Natural killer cell (primary cell): ENCODE measurements around the gene MCHR1. TPM values are rescaled to one million over a fixed set of nuclear protein-coding genes. Genes with fewer than 3 reads are reported as not detected.
A peak's percentile ranks its signal among the peaks of the same experiment; 100 is the strongest.
"Not testable (repeated sequence)": the region's sequence is repeated elsewhere in the genome, so short reads cannot be mapped to it uniquely, and the experiment has no call there.

ENCODE experiments used
- ATAC-seq, 3 donors: fragments of 150-1000 bp in 2 of 3; fragments of 200-7000 bp in 1 of 3; cut with Tn5 transposase; 1 replicate in 1 of 3; 2 replicates in 2 of 3; pipeline ENCODE4 v1.10.0; 2021; ENCODE audit warnings: mild to moderate bottlenecking in 2 of 3, moderate library complexity in 2 of 3
- DNase-seq, 2 donors: peaks; one replicate each; pipeline versions ENCODE4 v3.0.0 to v3.0.0-alpha.2; 2013 to 2021; ENCODE audit warnings: mixed read lengths in 1 of 2
- H3K27ac ChIP-seq: one replicate; pipeline ENCODE4 v1.5.1; 2013; ENCODE audit warnings: mild to moderate bottlenecking, low read length
- H3K27me3 ChIP-seq: one replicate; pipeline ENCODE4 v1.6.1; 2013; ENCODE audit warnings: low read length; ENCODE audit not compliant: control insufficient read depth, insufficient read depth
- H3K36me3 ChIP-seq: one replicate; pipeline ENCODE4 v1.6.1; 2013; ENCODE audit warnings: low read length; ENCODE audit not compliant: control insufficient read depth, insufficient read depth
- H3K4me1 ChIP-seq: one replicate; pipeline ENCODE4 v1.6.1; 2013; ENCODE audit warnings: low read length; ENCODE audit not compliant: control insufficient read depth, insufficient read depth
- H3K4me3 ChIP-seq: one replicate; pipeline ENCODE4 v1.5.1; 2013; ENCODE audit warnings: low read length
- H3K9me3 ChIP-seq: one replicate; pipeline ENCODE4 v1.6.1; 2013; ENCODE audit warnings: low read length; ENCODE audit not compliant: control insufficient read depth, insufficient read depth
- H3K27ac Mint-ChIP-seq, 2 donors: one replicate each; pipeline ENCODE4 v1.8.0; 2022; ENCODE audit warnings: mild to moderate bottlenecking in 2 of 2, mixed read lengths in 2 of 2, moderate library complexity in 1 of 2
- H3K27me3 Mint-ChIP-seq, 2 donors: one replicate each; pipeline ENCODE4 v1.8.0; 2022; ENCODE audit warnings: low read depth in 2 of 2, mixed read lengths in 2 of 2
- H3K36me3 Mint-ChIP-seq: one replicate; pipeline ENCODE4 v1.8.0; 2022; ENCODE audit warnings: mixed read lengths
- H3K4me1 Mint-ChIP-seq, 2 donors: one replicate each; pipeline ENCODE4 v1.8.0; 2022; ENCODE audit warnings: mixed read lengths in 2 of 2
- H3K4me3 Mint-ChIP-seq: one replicate; pipeline ENCODE4 v1.8.0; 2022; ENCODE audit warnings: mild to moderate bottlenecking, moderate library complexity, mixed read lengths
- H3K9me3 Mint-ChIP-seq, 2 donors: one replicate each; pipeline ENCODE4 v1.8.0; 2022; ENCODE audit warnings: mixed read lengths in 2 of 2
- CTCF ChIP-seq: fragments of 200-600 bp; IDR thresholded peaks from one replicate; pipeline ENCODE4 v1.8.0; 2022; ENCODE audit warnings: antibody characterized with exemption
- WGBS: methylation state at CpG from one replicate; pipeline ENCODE4 v1.1.7; 2013; ENCODE audit warnings: missing lambda C conversion rate; ENCODE audit not compliant: insufficient coverage; 5-methylcytosine and 5-hydroxymethylcytosine counted together
- intact Hi-C: fragments of 100-400 bp; cut with micrococcal nuclease; formaldehyde crosslinking; loops from one replicate; pipeline ENCODE4 v1.14.2; 2022
- total RNA-seq, 4 donors: library from RNA; stranded (reverse); fragments of 120-200 nt in 1 of 4; gene quantifications; one replicate each; pipeline versions ENCODE4 v1.2.3 to v1.2.4, GENCODE V29; 2013 to 2022

The MCHR1 gene
- total RNA-seq, 3 donors from 2014 or later (not counting 1 experiment from before 2014, with no cell fraction given): not detected

DNA sequence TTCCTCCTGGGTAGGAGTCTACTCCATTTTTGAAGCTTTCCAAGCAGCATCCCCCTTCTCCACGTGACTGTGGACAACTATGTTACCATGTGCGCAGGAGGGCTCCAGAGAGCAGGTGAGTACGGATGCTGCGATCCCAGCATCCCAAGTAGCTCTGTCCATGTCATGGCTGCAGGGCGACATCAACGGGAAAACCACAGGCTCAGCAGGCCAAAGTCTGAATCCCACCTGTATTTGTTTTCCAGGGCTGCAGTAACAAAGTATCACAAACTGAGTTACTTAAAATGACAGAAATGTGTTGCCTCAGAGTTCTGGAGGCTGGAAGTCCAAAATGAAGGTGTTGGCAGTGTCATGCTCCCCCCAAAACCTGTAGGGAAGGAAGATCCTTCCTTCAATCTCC is 40.3 kb downstream of the MCHR1 start:
- WGBS: 92% methylated on average over 6 of the region's 6 CpGs
- Mint-ChIP-seq H3K27ac (no peak overlapping the region), H3K4me3 (no peak overlapping the region), H3K36me3 (no peaks in the 10 kb centered on the region), H3K27me3 (peaks cover 6 to 7% of the 10 kb centered on the region in 2 donors), H3K4me1 (no peaks in the 10 kb centered on the region), H3K9me3 (no peaks in the 10 kb centered on the region)
- Histone ChIP-seq H3K4me3 (no peak overlapping the region), H3K36me3 (no peaks in the 10 kb centered on the region), H3K4me1 (no peaks in the 10 kb centered on the region), H3K27ac (no peak overlapping the region), H3K27me3 (no peaks in the 10 kb centered on the region), H3K9me3 (no peaks in the 10 kb centered on the region)
- DNase-seq (no peak), ATAC-seq (no peak)
- intact Hi-C loops: no loop called here
- TF ChIP-seq CTCF: no peak

DNA sequence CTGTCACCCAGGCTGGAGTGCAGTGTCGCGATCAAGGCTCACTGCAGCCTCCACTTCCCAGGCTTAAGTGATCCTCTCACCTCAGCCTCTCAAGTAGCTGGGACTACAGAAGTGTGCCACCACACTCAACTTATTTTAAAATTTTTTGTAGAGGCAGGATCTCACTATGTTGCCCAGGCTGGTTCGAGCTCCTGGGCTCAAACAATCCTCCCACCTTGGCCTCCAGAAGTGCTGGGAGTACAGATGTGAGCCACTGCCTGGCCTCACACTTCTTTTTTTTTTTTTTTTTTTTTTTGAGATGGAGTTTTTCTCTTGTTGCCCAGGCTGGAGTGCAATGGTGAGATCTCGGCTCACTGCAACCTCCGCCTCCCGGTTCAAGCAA is 40.9 kb downstream of the MCHR1 start:
- intact Hi-C loops, H3K27ac Mint-ChIP-seq, H3K4me3 ChIP-seq, H3K4me1 Mint-ChIP-seq, H3K4me1 ChIP-seq, ATAC-seq, H3K9me3 ChIP-seq, DNase-seq, H3K27me3 ChIP-seq, H3K27ac ChIP-seq, H3K9me3 Mint-ChIP-seq, H3K36me3 ChIP-seq, H3K4me3 Mint-ChIP-seq, H3K36me3 Mint-ChIP-seq, H3K27me3 Mint-ChIP-seq: not testable (repeated sequence)
- WGBS: 100% methylated on average over 6 of the region's 6 CpGs

- no peak overlapping the region for H3K27ac ChIP-seq
- no peak for TF ChIP-seq CTCF
- Mint-ChIP-seq H3K4me1 (no peaks in the 10 kb centered on the region), H3K36me3 (no peaks in the 10 kb centered on the region), H3K9me3 (no peaks in the 10 kb centered on the region), H3K27me3 (peaks cover 6 to 7% of the 10 kb centered on the region in 2 donors), H3K4me3 (no peak overlapping the region), H3K27ac (no peak overlapping the region)
- H3K9me3 ChIP-seq: no peaks in the 10 kb centered on the region
- intact Hi-C loops: no loop called here
- no peaks in the 10 kb centered on the region for H3K4me1 ChIP-seq
- no peak for DNase-seq
- ATAC-seq: no peak
- 89% methylated on average over 10 of the region's 11 CpGs for WGBS
- H3K27me3 ChIP-seq: no peaks in the 10 kb centered on the region
- H3K4me3 ChIP-seq: no peak overlapping the region
- no peaks in the 10 kb centered on the region for H3K36me3 ChIP-seq
These were observed 41.4 kb downstream of the MCHR1 start for GRCh38 chr22:40720538-40721256.

DNA sequence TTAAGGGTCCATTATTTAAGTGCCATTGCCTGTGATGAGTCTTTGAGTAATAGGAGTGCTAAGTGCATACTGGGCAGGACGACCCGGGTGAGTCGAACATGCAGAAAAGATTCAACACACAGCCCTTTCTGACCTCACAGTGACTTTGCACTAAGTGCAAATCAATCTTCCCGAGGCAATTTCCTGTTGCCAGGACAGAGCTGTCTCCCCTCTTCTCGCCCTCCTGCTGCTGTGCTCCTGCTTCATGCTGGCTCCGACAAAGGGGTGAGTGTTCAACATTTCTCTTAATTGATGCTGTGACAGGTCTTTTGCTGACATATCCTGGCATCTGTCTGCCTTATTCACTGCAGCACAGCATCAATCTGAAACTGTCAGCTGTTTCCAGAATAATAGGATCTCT is 42.0 kb downstream of the MCHR1 start:
- no peaks in the 10 kb centered on the region for H3K27me3 ChIP-seq
- no peak overlapping the region for H3K4me3 Mint-ChIP-seq
- H3K9me3 ChIP-seq: no peaks in the 10 kb centered on the region
- no peaks in the 10 kb centered on the region for H3K36me3 ChIP-seq
- H3K27me3 Mint-ChIP-seq: peaks cover 6 to 7% of the 10 kb centered on the region in 2 donors
- intact Hi-C loops: no loop called here
- no peak overlapping the region for H3K27ac Mint-ChIP-seq
- DNase-seq (no peak), ATAC-seq (peak in 1 of 3 donors; percentile 35)
- 8% methylated on average over 6 of the region's 6 CpGs for WGBS
- no peaks in the 10 kb centered on the region for H3K9me3 Mint-ChIP-seq
- no peak overlapping the region for H3K27ac ChIP-seq
- no peak overlapping the region for H3K4me3 ChIP-seq
- no peaks in the 10 kb centered on the region for H3K4me1 Mint-ChIP-seq
- no peak for TF ChIP-seq CTCF
- H3K36me3 Mint-ChIP-seq: no peaks in the 10 kb centered on the region
- H3K4me1 ChIP-seq: no peaks in the 10 kb centered on the region
